GM19328 (cell line): ENCODE results near the gene BRSK1.

Experiments used
- ATAC-seq: cut with Tn5 transposase; IDR thresholded peaks from one replicate; pipeline ENCODE4 v1.9.1; 2021; ENCODE audit warnings: mild to moderate bottlenecking, moderate library complexity; ENCODE audit not compliant: unreplicated experiment

Gene BRSK1

DNA sequence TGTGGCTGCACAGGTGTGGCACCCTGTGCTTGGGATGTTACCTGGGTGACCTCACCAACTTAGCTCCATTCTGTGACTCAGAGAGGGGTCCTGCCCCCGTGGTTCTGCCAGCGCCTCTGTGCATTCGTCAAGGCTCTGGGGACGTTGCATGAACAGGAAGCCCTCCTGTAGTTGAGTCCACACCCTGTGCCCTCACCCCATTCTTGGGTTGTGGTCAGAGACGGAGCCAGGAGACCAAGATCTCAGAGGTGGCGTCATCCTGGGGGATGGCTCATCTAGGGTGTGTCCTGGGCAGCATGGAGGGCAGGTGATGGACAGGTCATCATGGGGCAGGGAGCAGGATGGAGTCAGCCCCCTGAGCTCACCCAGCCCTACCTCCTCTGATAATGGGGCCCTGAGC, 68.2 kb downstream of the BRSK1 start:
- no peak for ATAC-seq

DNA sequence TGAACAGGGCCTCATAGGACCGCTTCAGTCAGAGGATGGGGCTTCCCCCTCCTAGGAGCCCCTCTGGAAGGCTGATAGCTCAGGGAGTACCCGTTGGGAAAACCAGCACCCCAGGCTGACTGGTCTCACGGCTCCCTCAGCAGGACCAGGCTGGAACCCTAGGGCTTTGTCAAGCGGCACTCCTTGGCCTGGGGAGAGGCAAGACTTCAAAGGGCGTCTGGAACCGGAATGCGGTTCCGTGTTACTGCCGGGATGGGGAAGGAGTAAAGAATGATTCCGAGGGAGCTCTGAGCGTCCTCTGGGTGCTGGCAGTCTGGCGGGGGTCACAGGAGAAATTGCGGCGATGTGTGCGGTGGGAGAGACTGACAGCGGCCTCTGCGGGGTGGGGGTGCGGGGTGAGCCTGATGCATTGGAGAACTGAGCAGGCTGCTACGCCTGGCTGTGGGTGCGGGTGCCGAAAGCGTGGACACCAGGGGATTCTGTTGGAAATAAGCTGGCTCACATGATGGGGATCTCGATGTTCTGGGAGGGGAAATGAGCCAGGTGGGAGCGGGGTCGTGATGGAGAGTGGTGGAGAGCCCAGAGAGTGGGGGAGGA, 68.8 kb downstream of the BRSK1 start:
- no peak for ATAC-seq

DNA sequence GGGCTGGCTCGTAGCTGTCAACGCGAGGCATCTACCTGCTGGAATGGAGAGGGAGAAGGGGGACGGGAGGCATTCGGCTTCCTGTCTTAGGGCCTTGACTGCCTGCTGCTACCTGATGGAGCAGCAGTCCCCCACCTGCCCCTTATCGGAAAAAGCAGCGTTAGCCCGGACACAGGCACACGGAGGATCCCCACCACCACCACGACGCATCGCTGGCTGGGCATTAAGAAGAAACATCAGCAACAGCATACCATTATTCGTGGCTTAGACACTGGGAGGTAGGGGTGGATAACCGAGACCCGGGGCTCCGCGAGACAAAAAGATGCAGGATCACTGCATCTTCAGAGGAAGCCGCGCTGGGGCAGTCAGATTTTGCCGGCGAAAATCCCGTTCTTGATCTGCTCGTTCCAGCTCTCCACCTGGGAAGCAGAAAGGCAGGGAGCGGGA, 69.6 kb downstream of the BRSK1 start:
- ATAC-seq = no peak

DNA sequence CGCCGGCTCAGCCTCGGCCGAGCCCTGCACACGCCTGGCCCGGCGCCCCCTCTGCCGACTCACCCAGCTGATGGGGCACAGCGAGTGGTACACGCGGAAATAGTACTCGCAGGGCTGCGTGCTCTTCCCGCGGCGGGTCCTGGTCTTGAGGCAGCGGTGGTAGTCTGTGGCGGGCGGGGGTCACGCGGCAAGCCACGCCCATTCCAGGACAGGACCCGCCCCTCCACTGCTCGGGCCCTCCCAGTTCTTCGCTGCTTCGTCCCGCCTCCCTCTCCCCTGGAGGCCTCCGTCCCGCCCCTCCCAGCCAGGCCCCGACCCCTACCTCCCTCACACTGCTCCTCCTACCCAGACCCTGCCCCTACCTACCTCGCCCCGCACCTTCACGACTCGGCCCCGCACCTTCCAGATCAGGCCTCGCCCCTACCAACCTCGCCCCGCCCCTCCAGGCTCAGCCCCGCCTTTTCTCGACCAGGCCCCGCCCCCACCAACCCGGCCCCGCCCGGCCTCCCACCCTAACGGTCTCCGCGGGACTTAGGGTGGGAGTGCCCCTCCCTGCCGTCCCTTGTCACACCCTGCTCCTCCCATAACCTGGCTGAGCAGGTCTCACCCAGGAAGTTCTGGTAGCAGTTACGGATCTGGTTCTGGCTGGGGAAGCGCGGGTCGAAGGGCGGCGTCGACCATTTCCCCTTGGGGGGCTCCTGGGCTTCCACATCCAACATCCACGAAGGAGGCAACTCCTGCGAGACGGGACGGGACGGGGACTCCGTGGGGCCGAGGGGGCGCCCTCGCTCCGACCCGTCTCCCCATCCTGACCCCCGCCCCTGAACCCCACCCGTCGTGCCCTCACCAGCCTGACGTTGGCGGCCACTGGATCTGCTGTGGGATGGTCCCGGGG, 70.3 kb downstream of the BRSK1 start:
- no peak for ATAC-seq

DNA sequence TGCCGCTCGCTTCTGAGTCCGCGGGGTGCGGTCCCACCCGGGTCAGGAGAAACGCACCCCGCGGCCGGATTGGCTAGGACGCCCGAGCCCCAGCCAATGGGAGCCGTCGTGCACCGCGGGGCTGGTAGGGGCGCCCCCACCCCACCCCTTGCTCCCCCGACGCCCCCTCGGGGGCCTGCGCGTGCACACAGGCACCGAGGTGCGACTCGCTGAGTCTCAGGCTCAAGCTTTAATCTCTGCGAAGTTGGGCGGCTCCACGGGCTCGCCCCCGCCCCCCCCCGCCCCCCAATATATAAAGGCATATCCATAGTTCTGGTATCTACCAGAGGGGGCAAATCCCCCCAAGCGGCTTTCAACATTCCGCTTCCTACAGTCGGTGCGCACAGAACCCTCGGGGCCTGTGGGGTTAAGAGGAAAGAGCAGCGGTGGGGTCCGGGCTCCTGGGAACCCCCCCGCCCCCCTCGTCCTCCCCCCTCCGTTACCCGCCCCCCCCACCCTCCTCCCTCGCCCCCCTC, 71.0 kb downstream of the BRSK1 start, which contains the start of gene COX6B2:
Gene COX6B2, minus strand, starts transcription at position 22 of the 515 bp plus-strand sequence. CDS start 198 bp downstream, outside the sequence.
- no peak for ATAC-seq

DNA sequence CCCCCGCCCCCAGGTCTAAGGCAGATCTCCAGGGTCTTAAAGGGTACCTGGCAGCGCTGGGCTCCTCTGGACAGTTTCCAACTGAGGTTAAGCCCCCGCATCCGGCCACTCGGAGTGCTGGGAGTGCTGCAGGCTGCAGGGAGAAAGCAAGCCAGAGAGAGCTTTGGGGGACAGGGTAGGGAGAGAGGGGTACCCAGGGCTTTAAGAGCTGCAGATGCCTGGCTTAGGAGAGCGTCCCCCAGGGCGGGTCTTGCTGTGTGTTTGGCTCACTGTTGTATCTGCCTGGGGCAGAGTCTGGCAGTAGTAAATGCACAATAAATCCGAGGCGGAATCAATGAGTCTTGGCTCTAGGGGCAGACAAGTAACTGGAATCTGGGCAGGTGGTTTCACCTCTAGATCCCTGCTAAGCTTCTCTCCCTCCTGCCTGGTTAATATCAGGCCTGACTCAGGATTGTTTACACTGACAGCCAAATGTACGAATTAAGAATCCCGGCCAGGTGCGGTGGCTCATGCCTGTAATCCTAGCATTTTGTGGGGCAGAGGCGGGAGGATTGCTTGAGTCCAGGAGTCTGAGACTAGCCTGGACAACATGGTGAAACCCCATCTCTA, 71.5 kb downstream of the BRSK1 start:
- no peak for ATAC-seq

DNA sequence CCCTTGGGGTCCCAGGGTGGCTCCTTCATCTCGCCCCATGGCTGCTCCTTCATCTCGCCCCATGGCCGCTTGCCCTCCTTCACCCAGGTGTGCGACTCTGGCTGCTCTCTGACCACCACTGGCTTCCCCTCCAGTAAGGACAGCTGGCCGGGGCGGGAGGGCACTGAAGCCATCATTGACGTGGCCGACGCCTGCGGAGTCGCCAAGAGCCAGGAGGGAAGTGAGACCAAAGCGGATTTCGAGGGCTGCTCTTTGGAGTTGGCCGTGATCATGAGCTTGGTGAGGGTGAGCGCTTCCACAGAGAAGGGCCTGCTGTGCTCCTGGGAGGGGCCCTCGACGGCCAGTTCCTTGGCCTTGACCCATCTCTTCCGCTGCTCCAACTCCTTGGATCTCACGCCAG, 74.7 kb downstream of the BRSK1 start:
- ATAC-seq = no peak

DNA sequence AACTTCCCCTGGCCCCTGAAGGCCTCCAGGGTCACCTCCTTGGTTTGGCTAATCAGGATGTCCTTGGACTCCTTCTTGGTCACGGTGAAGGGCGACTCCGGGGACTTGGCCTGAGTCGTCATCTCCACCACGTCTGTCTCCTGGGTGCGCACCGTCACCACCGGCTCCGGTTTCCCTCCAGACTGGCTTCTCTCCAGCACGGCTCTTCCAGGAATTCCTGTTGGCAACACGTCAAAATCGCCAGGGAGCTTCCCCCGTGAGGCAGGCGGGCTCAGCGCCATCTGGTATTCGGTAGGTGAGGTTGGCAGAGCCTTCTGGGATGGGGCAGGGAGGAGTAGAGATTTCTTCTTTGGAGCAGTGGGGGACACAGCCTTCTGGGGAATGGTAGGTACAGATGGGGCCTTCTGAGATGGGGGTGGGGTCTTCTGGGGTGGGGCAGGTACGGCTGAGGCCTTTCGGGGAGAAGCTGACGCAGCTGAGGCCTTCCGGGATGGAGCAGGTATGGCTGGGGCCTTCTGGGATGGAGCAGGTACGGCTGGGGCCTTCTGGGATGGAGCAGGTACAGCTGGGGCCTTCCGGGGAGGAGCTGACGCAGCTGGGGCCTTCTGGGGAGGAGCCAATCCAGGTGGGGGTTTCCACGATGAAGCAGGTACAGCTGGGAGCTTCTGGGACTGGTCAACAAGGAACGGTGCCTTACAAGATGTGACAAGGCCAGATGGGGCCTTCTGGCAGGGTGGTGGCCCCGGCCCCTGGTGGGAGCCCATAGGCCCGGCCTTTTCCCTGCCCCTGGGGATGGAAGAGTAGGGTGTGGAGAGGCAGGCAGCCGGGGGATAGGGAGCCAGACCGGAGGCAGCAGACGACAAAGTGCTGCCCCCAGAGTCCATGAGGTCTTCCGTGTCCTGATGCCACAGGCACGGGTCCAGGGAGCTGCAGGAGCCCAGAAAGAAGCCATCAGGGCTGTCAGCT, 75.4 kb downstream of the BRSK1 start:
- ATAC-seq = no peak

DNA sequence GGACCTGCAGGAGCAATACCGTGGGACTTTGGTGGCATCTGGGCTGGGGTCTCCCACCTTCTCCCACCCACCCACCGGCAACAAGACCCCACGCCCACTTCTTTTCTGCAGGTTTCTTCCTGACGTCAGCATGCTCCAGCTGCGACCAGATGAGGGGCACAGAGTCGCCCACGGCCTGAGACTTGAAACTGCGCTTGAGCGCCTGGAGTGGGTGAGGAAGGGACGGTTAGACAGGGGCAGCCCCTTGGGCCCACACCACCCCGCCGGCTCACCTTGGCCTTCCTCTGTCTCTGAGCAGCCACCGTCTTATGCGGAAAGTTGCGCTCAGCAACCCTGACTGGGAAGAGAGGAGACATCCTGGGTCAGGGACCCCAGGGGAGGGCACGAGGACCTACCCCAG, 77.1 kb downstream of the BRSK1 start:
- no peak for ATAC-seq
